Esophagus (tissue), 2 donors: ENCODE measurements around the gene MXI1. TPM values are rescaled to one million over a fixed set of nuclear protein-coding genes. Genes with fewer than 3 reads are reported as not detected.
"Not testable (repeated sequence)": the region's sequence is repeated elsewhere in the genome, so short reads cannot be mapped to it uniquely, and the experiment has no call there.

Experiments used
- H3K27ac ChIP-seq, 2 donors: one replicate each; pipeline ENCODE4 v1.5.1; 2013; ENCODE audit warnings: low read depth in 2 of 2, mild to moderate bottlenecking in 2 of 2, inconsistent platforms in 1 of 2, low read length in 1 of 2, moderate library complexity in 1 of 2
- H3K27me3 ChIP-seq, 2 donors: one replicate each; pipeline ENCODE4 v1.6.1; 2013; ENCODE audit warnings: low read length in 2 of 2, control low read depth in 1 of 2, mild to moderate bottlenecking in 1 of 2; ENCODE audit not compliant: insufficient read depth in 2 of 2, control insufficient read depth in 1 of 2
- H3K36me3 ChIP-seq, 2 donors: one replicate each; pipeline ENCODE4 v1.6.1; 2013; ENCODE audit warnings: low read length in 1 of 2; ENCODE audit not compliant: control insufficient read depth in 2 of 2, insufficient read depth in 2 of 2
- H3K4me1 ChIP-seq, 2 donors: one replicate each; pipeline ENCODE4 v1.6.1; 2013; ENCODE audit warnings: low read length in 1 of 2; ENCODE audit not compliant: control insufficient read depth in 2 of 2, insufficient read depth in 2 of 2
- H3K4me3 ChIP-seq, 2 donors: one replicate each; pipeline ENCODE4 v1.5.1; 2013; ENCODE audit warnings: low read length in 2 of 2, mild to moderate bottlenecking in 2 of 2, low read depth in 1 of 2, moderate library complexity in 1 of 2
- H3K9me3 ChIP-seq, 2 donors: one replicate each; pipeline ENCODE4 v1.6.1; 2013; ENCODE audit warnings: mild to moderate bottlenecking in 2 of 2, low read depth in 1 of 2, low read length in 1 of 2, moderate library complexity in 1 of 2; ENCODE audit not compliant: control insufficient read depth in 2 of 2, insufficient read depth in 1 of 2
- WGBS, 2 donors: extraction: QIAGEN DNeasy Blood & Tissue Kit; methylation state at CpG; one replicate each; pipeline ENCODE4 v1.1.7; 2013; 5-methylcytosine and 5-hydroxymethylcytosine counted together
- polyA plus RNA-seq, 2 donors: library from polyadenylated mRNA; stranded (reverse); fragments of 200-250 nt; gene quantifications; one replicate each; pipeline ENCODE4 v1.2.3, GENCODE V29; 2013
- donor health status: healthy with polysubstance abuse.
- donor health status: Bipolar disorder and iron deficiency.

The MXI1 gene
- polyA plus RNA-seq, 2 donors = 18.4 to 25.9 TPM

DNA sequence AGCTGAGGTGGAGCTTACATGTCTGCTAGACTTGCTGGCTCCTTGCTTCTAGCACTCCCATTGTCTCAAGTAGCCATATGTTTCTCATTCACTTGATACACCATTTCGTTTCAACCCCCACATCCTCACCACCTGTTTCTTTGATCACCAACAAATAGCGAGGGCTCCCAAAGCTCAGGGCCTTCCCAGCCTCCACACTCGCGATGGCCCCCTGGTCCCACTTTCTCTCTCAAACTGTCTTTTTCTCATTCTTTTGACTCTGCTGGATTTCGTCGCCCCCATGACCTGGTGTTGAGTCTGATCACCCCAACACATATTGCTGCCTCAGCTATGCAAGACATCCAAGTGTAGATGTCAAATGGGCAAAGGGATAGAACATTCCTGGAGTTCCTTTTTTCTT, 123.3 kb downstream of the MXI1 start:
- H3K4me3 ChIP-seq = no peak overlapping the region
- H3K27me3 ChIP-seq = no peaks in the 10 kb centered on the region
- H3K9me3 ChIP-seq = peaks cover 0 to 10% of the 10 kb centered on the region in 2 donors
- H3K36me3 ChIP-seq = no peaks in the 10 kb centered on the region
- no peak overlapping the region for H3K27ac ChIP-seq
- peaks cover 0 to 2% of the 10 kb centered on the region in 2 donors for H3K4me1 ChIP-seq
- 91 to 93% methylated on average over 6 of the region's 6 CpGs for WGBS, 2 donors

- not testable (repeated sequence) for H3K27ac ChIP-seq, H3K27me3 ChIP-seq, H3K9me3 ChIP-seq, H3K36me3 ChIP-seq, H3K4me1 ChIP-seq, H3K4me3 ChIP-seq
- 97% methylated on average over 32 of the region's 32 CpGs for WGBS, 2 donors
Observed at GRCh38 chr10:110331226-110331795, 123.9 kb downstream of the MXI1 start.

- H3K27ac ChIP-seq = no peak overlapping the region
- H3K36me3 ChIP-seq = no peaks in the 10 kb centered on the region
- no peaks in the 10 kb centered on the region for H3K27me3 ChIP-seq
- WGBS, 2 donors = 70 to 83% methylated on average over 5 of the region's 5 CpGs
- no peak overlapping the region for H3K4me3 ChIP-seq
- peaks cover 0 to 8% of the 10 kb centered on the region in 2 donors for H3K4me1 ChIP-seq
- peaks cover 0 to 10% of the 10 kb centered on the region in 2 donors for H3K9me3 ChIP-seq
Observed at GRCh38 chr10:110334061-110334656, 126.8 kb downstream of the MXI1 start.

GRCh38 chr10:110335314-110336064, 128.1 kb downstream of the MXI1 start:
- Histone ChIP-seq H3K27me3 (no peaks in the 10 kb centered on the region), H3K9me3 (peaks cover 0 to 10% of the 10 kb centered on the region in 2 donors), H3K4me3 (no peak overlapping the region), H3K27ac (peak overlapping the region; percentile 68 to 86), H3K36me3 (no peaks in the 10 kb centered on the region), H3K4me1 (peaks cover 0 to 8% of the 10 kb centered on the region in 2 donors)
- WGBS, 2 donors = 58 to 60% methylated on average over 7 of the region's 7 CpGs

- Histone ChIP-seq H3K36me3 (no peaks in the 10 kb centered on the region), H3K27ac (peak overlapping the region; percentile 73 to 86), H3K27me3 (no peaks in the 10 kb centered on the region), H3K4me1 (peaks cover 0 to 8% of the 10 kb centered on the region in 2 donors), H3K9me3 (peaks cover 0 to 4% of the 10 kb centered on the region in 2 donors), H3K4me3 (no peak overlapping the region)
- WGBS, 2 donors = 33 to 39% methylated on average over 10 of the region's 10 CpGs
Observed at GRCh38 chr10:110336111-110336721, 128.8 kb downstream of the MXI1 start.

Other genes with a start within 250 kb of the MXI1 start
- 10 to 100 TPM; 20.0 to 24.0 TPM for gene ADD3, start 199.6 kb upstream of the MXI1 start, polyA plus RNA-seq
- 10 to 100 TPM in 1 of 2 donors, 1 to 10 TPM in 1; 7.8 to 11.1 TPM for gene SMNDC1, start 97.3 kb downstream of the MXI1 start, polyA plus RNA-seq